GM18861 (cell line): ENCODE results near the gene N4BP2.
"Not testable (repeated sequence)": the region's sequence is repeated elsewhere in the genome, so short reads cannot be mapped to it uniquely, and the experiment has no call there.

Experiments
- ATAC-seq: cut with Tn5 transposase; IDR thresholded peaks from one replicate; pipeline ENCODE4 v1.9.1; 2021; ENCODE audit not compliant: unreplicated experiment

N4BP2 gene

GRCh38 chr4:40056716-40057585 lies at the start of gene N4BP2:
Gene N4BP2 (plus strand): TSS chr4:40056850. CDS start chr4:40097341, 40,491 bp downstream.
- ATAC-seq: peak; percentile 43

- no peak for ATAC-seq
Measured at GRCh38 chr4:40016007-40016406, 40.6 kb upstream of the N4BP2 start.

GRCh38 chr4:40020221-40020620 lies 36.4 kb upstream of the N4BP2 start:
- ATAC-seq: no peak

GRCh38 chr4:40021116-40021515 lies 35.5 kb upstream of the N4BP2 start:
- ATAC-seq: not testable (repeated sequence)

- ATAC-seq: not testable (repeated sequence)
Measured at GRCh38 chr4:40024049-40024448, 32.6 kb upstream of the N4BP2 start.

GRCh38 chr4:40032785-40033184 lies 23.9 kb upstream of the N4BP2 start:
- ATAC-seq: no peak

GRCh38 chr4:40033613-40034012 lies 23.0 kb upstream of the N4BP2 start:
- no peak for ATAC-seq

GRCh38 chr4:40038977-40039376 lies 17.7 kb upstream of the N4BP2 start:
- ATAC-seq: no peak

- ATAC-seq: no peak
Measured at GRCh38 chr4:40040908-40041307, 15.7 kb upstream of the N4BP2 start.

GRCh38 chr4:40043786-40044185 lies 12.9 kb upstream of the N4BP2 start:
- ATAC-seq: no peak

GRCh38 chr4:40046311-40046980 lies 10.2 kb upstream of the N4BP2 start:
- no peak for ATAC-seq

- ATAC-seq: no peak
Measured at GRCh38 chr4:40053161-40053560, 3.5 kb upstream of the N4BP2 start.

- no peak for ATAC-seq
Measured at GRCh38 chr4:40055511-40055862, 1.2 kb upstream of the N4BP2 start.

GRCh38 chr4:40055863-40056715 lies 561 bp upstream of the N4BP2 start:
- ATAC-seq: no peak

GRCh38 chr4:40057586-40058091 lies 989 bp downstream of the N4BP2 start:
- ATAC-seq: peak; percentile 83

- ATAC-seq: no peak
Measured at GRCh38 chr4:40058121-40058520, 1.5 kb downstream of the N4BP2 start.

- ATAC-seq: no peak
Measured at GRCh38 chr4:40058854-40059253, 2.2 kb downstream of the N4BP2 start.

- no peak for ATAC-seq
Measured at GRCh38 chr4:40059362-40059761, 2.7 kb downstream of the N4BP2 start.

GRCh38 chr4:40065010-40065409 lies 8.4 kb downstream of the N4BP2 start:
- ATAC-seq: no peak

- no peak for ATAC-seq
Measured at GRCh38 chr4:40066651-40067050, 10.0 kb downstream of the N4BP2 start.

- no peak for ATAC-seq
Measured at GRCh38 chr4:40070387-40070786, 13.7 kb downstream of the N4BP2 start.
